Activated CD8-positive, alpha-beta memory T cell treated with anti-CD3 and anti-CD28 coated beads, Interleukin-2, amount 50 U/mL, for 24 hours (primary cell): ENCODE data around the gene PROSER2.

ENCODE experiments used
- DNase-seq: peaks from one replicate; pipeline ENCODE4 v3.0.0-alpha.2; 2020; ENCODE audit errors: extremely low read depth

The PROSER2 gene

DNA sequence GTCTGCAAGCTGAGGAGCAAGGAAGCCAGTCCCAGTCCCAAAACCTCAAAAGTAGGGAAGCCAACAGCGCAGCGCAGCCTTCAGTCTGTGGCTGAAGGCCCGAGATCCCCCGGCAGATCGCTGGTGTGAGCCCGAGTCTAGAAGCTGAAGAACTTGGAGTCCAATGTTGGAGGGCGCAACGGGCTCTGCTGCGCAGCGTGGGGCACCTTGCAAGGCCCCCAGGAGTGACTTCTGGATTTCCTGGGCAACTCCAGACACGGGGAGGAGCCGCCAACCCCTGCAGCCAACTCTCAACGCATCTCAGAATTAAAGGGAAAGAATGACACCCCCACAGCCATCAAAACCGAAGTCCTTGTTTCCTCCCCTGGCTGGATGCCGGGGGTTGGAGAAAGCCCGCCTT, 18.8 kb upstream of the PROSER2 start:
- no peak for DNase-seq

DNA sequence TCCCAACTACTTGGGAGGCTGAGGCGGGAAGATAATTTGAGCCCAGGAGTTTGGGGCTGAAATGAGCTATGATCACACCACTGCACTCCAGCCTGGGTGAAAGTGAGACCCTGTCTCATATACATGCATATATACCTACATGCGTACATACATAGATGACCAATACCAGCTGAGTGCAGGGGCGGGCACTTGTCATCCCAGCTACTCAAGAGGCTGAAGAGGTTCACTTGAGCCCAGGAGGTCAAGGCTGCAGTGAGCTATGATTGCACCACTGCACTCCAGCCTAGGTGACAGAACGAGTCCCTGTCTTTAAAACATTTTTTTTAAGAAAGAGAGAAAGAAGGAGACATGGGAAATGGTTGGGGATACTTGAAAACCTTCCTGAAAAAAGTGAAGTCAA, 17.4 kb upstream of the PROSER2 start:
- DNase-seq = no peak

DNA sequence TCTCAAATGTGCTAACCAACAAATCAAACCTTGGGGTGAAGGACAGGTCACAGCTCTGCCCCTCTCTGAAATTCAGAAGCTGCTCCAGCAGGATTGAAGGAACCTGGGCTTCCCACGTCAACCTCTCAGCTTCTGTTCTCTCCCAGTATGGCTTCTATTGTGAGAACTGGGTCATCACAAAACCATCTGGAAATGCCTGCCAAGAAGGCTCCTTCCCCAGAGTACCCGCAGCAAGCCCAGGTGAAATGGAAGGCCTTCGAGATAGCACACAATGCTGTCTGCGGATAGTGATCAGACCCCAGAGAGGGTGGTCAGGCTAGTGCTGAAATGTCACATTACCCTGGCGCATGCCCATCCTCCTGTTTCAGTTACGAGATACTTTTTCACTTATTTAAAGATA, 16.4 kb upstream of the PROSER2 start:
- no peak for DNase-seq

GRCh38 chr10:11808808-11809207, 14.3 kb upstream of the PROSER2 start:
- DNase-seq = no peak

DNA sequence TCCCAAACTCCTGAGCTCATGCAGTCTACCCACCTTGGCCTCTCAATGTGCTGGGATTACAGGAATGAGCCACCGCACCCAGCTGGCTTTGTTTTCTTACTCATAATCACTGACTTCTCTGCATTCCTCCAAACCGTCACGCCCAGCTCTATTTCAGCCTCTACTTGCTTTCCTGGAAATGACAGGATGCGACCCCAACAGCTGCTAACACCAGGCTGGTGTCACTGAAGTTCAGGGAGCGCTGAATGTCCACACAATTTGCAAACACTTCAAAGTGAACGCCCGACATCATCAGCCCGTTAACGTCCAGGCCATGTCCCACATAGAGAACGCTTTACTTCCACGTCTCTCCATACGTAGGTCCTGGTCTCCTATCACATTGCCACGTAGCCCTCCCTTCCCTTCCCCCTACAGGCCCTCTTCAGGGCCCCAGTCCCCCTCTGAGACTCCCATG, 12.8 kb upstream of the PROSER2 start:
- no peak for DNase-seq

DNA sequence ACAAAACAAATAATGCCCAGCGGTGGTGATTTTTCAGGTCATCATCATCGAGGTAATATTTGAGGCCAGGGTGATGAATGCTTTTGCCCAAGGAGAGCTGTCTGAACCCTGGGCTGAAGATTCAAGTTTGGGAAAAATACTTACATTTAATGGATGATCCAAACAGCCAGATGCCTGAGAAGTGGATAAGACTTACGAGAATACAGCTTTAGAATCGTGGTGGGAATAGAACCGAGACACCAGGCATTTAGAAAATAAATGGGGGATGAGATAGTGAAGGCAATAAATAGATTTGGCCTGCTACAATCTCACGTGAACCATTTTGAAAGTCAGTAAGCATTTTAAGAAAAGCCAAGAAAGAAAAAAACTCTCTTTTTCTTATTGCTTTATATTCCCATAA, 12.2 kb upstream of the PROSER2 start:
- no peak for DNase-seq

- no peak for DNase-seq
Observed at GRCh38 chr10:11813177-11813576, 10.0 kb upstream of the PROSER2 start.

DNA sequence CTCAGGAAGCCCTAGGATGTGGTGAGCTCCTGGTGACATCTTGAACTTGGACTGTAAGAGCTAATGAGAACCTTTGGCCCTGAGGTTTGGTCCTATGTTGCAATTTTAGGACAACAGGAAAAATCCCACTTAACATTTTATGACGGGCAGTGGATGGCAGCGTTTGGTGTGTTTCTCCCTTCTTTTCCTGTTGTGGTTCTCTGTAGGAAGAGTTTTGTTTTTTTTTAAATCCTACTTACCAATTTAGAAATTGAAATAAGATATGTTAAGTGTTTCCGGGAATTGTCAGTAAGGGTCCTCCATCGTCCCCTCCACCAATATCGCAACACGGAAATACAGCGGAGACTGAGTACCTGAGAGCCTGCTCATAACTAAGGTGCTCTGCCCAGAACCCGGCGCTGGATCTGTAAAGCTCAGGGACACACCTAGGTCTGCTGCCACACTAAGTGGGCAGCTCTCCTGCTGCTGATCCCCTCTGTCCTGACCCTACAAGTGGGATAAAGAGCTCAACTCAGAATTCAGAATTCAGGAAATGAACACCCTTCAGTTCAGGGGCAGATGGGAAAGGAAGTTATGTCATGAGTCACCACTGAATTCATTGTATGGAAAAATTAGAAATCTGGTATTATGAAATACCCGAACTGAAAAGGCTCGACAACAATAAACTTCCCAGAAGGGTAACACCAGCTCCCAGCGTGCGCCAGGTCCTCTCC, 9.1 kb upstream of the PROSER2 start:
- DNase-seq = no peak

GRCh38 chr10:11819027-11819426, 4.1 kb upstream of the PROSER2 start:
- DNase-seq = no peak

DNA sequence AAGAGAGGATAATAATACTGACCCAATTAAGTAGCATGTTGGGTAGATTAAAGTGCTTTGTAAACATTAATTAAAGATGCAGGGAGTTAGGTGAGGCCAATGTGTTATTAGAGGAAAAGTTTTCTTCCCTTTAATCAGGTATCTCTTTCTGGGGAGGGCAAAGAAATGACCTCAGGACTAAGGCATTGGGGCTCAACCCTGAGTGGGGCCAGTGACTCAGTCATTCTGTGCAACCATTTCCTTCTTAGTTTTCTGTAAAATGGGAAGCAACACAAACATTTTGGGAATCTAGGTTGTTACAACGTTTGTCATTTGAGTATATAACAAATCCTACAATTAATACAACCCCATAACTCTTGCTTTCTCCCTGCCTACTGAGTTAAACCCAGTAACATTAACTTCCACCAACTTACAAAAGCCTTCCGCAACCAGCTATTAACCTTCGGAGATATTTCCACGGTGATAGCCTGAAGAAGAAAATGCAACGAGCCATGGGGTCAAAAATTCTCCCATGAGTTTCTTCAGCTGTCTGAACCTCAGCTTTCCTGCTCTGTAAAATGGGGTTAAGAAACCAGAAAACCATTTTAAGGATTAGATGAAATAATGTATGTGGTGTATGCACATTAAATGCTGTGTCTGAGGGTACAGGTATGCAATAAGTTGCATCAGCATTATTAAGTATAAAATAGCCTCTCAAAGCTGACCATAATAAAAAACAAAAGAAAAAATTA, 965 bp upstream of the PROSER2 start:
- no peak for DNase-seq

GRCh38 chr10:11822809-11823121, 391 bp upstream of the PROSER2 start:
- DNase-seq = no peak

DNA sequence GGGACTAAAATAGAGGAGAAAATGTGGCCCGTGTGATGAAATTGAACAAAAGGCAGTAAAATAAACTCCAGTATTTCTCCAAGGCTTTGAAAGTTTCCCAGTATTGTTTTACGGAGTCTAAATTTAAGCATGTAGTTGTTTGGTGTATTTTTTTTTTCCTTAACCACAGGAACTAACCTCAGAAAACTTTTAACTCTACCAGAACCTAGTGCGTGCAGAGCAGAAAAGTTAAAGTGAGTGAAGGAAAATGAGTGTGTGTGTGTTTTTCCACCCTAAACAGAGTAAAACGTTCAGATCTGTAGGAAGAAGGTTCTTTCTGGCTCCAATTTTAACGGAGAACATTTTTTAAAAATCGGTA, 812 bp downstream of the PROSER2 start:
- DNase-seq = no peak

- no peak for DNase-seq
Observed at GRCh38 chr10:11824376-11824775, 1.2 kb downstream of the PROSER2 start.

DNA sequence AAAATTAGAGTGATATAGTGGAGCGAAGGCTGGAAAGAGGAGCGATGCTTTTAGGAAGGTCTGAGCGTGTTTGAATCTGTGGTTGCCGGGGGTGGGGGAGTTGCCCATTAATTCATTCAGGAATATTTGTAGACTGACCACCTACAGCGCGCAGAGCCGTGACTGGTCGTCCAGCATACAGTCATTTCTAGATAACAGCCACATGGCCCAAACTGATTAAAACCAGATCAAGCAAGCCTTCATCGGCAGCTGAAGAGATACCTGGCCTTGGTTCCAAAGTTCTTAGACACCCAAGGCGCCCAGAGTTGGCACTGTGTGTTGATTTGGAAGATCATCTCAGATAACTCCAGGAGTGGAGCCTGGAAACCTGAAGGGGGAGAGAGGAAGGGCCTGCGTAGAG, 1.7 kb downstream of the PROSER2 start:
- DNase-seq = no peak

- DNase-seq = no peak
Observed at GRCh38 chr10:11825796-11826414, 2.7 kb downstream of the PROSER2 start.

- DNase-seq = no peak
Observed at GRCh38 chr10:11827006-11827405, 3.9 kb downstream of the PROSER2 start.

- no peak for DNase-seq
Observed at GRCh38 chr10:11827414-11827813, 4.3 kb downstream of the PROSER2 start.

GRCh38 chr10:11828682-11829284, 5.6 kb downstream of the PROSER2 start:
- DNase-seq = no peak

DNA sequence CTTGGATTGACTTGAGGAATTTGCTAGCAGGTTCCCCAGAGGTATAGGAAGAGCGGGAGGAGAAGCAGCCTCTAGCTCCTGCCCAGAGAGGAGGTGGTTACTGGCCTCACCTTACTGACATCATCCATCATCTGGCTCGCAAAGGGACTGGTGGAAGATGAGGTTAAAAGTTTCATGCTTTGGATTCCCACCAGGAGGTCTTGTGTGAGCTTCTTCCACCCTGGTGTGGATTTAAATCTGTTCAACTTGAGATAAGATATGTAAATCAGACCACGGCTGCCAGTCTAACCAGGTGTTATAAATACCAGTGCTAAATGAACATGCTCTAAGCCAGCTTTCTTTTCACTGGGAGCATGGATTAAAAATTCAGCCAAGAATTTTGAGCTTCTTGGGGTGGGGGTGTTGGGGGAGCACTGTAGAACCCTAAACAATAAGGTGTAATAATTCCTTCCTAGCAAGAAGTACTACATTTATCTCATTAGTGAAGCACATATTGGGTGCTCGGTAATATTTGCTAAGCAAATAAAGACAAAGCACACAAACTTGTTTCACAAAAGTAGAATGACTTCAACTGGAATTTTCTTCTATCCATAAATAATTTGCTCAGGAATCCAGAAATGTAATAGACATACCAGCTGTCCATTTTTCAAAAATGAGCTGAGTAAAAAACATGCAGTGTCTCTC, 7.8 kb downstream of the PROSER2 start:
- no peak for DNase-seq

GRCh38 chr10:11831520-11831951, 8.4 kb downstream of the PROSER2 start:
- DNase-seq = no peak

GRCh38 chr10:11832042-11832441, 8.9 kb downstream of the PROSER2 start:
- no peak for DNase-seq

DNA sequence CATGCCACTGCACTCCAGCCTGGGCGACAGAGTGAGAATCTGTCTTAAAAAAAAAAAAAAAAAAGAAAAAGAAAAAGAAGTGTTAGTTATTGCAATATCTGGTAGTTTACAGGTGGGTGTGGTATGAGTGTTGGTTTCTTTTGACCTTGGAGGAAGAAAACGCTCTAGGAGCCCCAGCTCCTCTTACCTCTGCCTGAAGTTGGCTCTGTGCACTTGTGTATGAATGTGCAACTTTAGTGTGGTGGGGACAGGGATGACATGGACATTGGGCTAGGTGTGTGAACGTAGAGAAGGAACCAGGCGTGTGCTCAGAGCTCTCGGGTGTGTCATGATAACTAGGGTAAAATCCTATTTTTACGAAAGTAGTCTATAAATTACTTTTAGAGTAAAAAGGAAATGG, 11.9 kb downstream of the PROSER2 start:
- no peak for DNase-seq
